ENCODE measurements around the gene MAP7D1.

The MAP7D1 gene

DNA sequence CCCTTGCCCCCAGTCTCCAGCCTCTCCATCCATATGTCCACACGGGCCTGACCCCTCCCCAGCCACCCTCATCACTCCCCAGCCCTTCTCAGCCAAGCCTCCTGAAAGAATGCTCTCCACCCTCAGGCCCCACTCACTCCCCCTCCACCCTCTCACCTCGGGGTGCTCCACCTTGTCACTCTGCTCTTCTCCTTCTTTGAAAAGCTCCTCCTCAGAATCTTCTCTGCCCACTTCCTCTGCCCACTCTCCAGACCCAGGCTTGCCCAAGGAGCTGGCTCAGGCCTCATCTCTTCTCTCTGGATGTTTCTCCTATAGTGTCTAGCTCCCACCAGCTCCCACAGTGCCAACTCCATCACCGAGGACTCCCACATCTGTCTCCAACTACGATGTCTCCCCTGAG, 44.8 kb upstream of the MAP7D1 start:
- Histone ChIP-seq H3K4me3 (ENCODE audit: low read depth in 1 of 2, low read length in 1 of 2) (no peak overlapping the region), H3K4me1 (ENCODE audit: control insufficient read depth in 1 of 2, insufficient read depth in 1 of 2, low read depth in 1 of 2, low read length in 1 of 2) (peaks cover 21 to 23% of the 10 kb centered on the region in 2 experiments), H3K27me3 (no peaks in the 10 kb centered on the region), H3K9me3 (no peaks in the 10 kb centered on the region), H3K36me3 (no peaks in the 10 kb centered on the region), H3K27ac (no peak overlapping the region)
- TF ChIP-seq, protein P1, sequence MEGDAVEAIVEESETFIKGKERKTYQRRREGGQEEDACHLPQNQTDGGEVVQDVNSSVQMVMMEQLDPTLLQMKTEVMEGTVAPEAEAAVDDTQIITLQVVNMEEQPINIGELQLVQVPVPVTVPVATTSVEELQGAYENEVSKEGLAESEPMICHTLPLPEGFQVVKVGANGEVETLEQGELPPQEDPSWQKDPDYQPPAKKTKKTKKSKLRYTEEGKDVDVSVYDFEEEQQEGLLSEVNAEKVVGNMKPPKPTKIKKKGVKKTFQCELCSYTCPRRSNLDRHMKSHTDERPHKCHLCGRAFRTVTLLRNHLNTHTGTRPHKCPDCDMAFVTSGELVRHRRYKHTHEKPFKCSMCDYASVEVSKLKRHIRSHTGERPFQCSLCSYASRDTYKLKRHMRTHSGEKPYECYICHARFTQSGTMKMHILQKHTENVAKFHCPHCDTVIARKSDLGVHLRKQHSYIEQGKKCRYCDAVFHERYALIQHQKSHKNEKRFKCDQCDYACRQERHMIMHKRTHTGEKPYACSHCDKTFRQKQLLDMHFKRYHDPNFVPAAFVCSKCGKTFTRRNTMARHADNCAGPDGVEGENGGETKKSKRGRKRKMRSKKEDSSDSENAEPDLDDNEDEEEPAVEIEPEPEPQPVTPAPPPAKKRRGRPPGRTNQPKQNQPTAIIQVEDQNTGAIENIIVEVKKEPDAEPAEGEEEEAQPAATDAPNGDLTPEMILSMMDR (IDR thresholded peaks at IDR 0.05): no peak

DNA sequence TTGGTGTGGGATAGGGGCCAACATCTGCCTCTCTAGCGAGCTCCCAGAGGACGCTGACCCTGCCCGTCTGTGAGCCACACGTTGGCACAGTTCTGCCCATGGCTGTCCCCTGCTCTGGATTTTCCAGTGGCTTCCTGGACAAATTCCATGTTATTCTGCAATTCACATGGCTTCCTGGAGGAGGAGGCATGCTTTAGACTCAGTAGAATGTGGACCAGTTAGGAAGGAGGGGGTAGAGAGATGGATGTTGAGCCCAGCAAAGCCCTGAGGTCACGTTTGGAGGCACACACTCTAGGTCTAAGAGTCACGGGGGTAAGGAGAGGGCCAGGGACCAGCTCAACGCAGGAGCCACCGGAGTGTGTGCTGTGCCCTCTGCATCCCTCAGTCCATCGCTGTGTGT, 43.1 kb upstream of the MAP7D1 start:
- H3K36me3 ChIP-seq: no peaks in the 10 kb centered on the region
- no peak overlapping the region for H3K27ac ChIP-seq
- peaks cover 23 to 25% of the 10 kb centered on the region in 2 experiments for H3K4me1 ChIP-seq (ENCODE audit: control insufficient read depth in 1 of 2, insufficient read depth in 1 of 2, low read depth in 1 of 2, low read length in 1 of 2)
- H3K4me3 ChIP-seq (ENCODE audit: low read depth in 1 of 2, low read length in 1 of 2): no peak overlapping the region
- TF ChIP-seq, protein P1 (IDR thresholded peaks at IDR 0.05): no peak
- H3K27me3 ChIP-seq: no peaks in the 10 kb centered on the region
- no peaks in the 10 kb centered on the region for H3K9me3 ChIP-seq

DNA sequence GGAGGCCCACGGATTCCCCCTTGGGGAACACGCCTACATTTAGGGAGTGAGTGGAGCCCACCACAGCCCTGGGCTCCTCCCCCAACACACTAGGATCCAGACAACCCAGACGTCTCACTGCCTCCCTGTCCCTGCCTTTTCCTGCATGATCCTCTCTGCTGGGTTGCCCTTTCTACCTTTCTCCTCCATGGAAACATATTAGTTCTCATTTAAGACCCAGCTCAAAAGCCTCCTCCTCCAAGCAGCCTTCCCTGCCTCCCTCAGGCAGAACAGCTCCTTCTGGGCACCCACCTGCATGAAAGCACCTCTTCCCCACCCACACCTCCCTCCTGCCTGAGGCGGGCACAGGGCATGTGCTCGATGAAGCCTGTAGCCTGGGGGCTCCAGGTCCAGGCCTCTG, 41.6 kb upstream of the MAP7D1 start:
- no peaks in the 10 kb centered on the region for H3K27me3 ChIP-seq
- no peak overlapping the region for H3K27ac ChIP-seq
- H3K4me1 ChIP-seq (ENCODE audit: control insufficient read depth in 1 of 2, insufficient read depth in 1 of 2, low read depth in 1 of 2, low read length in 1 of 2): peaks cover 11 to 16% of the 10 kb centered on the region in 2 experiments
- no peaks in the 10 kb centered on the region for H3K36me3 ChIP-seq
- TF ChIP-seq, protein P1 (IDR thresholded peaks at IDR 0.05): no peak
- no peaks in the 10 kb centered on the region for H3K9me3 ChIP-seq
- no peak overlapping the region for H3K4me3 ChIP-seq (ENCODE audit: low read depth in 1 of 2, low read length in 1 of 2)

DNA sequence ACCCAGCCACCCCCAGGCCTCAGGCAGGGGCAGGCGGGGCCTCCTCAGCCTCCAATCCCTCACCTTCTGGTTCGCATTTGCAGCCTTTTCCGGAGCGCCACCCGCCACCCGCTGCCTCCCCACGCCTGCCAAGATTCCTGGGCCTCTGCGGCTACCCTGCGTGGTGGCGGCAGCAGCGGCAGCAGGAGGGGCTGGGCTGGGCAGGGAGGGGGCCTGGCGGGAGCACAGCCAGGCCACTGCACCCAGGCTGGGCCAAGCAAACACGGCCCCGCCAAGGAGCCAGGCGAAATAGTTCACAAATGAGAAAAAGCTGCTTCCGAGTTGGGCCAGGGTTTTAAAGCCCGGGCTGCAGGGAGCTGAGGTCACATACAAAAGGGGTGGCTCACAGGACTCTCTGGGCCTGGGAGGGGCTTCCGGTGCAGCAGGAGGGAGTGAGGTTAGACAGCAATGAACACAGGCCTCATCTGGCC, 40.7 kb upstream of the MAP7D1 start:
- Histone ChIP-seq H3K4me1 (ENCODE audit: control insufficient read depth in 1 of 2, insufficient read depth in 1 of 2, low read depth in 1 of 2, low read length in 1 of 2) (peaks cover 13 to 19% of the 10 kb centered on the region in 2 experiments), H3K27ac (no peak overlapping the region), H3K9me3 (no peaks in the 10 kb centered on the region), H3K4me3 (ENCODE audit: low read depth in 1 of 2, low read length in 1 of 2) (no peak overlapping the region), H3K36me3 (no peaks in the 10 kb centered on the region), H3K27me3 (no peaks in the 10 kb centered on the region)
- TF ChIP-seq, protein P1 (IDR thresholded peaks at IDR 0.05): no peak

DNA sequence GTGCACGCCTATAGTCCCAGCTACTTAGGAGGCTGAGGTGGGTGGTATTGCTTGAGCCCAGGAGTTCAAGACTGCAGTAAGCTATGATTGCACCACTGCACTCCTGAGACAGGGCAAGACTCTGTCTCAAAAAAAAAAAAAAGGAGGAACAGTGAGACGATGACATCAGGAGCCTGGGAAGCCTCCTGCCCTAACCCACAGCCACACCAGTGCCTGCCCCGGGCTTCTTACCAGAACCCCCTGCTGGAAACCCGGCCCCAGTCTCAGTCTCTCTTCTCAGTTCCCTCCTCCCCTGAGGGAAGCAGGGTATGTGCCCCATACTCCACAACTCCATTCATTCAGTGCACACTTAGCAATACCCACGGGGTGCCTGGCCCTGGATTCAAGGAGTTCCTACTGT, 40.0 kb upstream of the MAP7D1 start:
- Histone ChIP-seq H3K4me1 (ENCODE audit: control insufficient read depth in 1 of 2, insufficient read depth in 1 of 2, low read depth in 1 of 2, low read length in 1 of 2) (peaks cover 14 to 19% of the 10 kb centered on the region in 2 experiments), H3K27me3 (no peaks in the 10 kb centered on the region), H3K4me3 (ENCODE audit: low read depth in 1 of 2, low read length in 1 of 2) (no peak overlapping the region), H3K9me3 (no peaks in the 10 kb centered on the region), H3K27ac (no peak overlapping the region), H3K36me3 (no peaks in the 10 kb centered on the region)
- TF ChIP-seq, protein P1 (IDR thresholded peaks at IDR 0.05): no peak

DNA sequence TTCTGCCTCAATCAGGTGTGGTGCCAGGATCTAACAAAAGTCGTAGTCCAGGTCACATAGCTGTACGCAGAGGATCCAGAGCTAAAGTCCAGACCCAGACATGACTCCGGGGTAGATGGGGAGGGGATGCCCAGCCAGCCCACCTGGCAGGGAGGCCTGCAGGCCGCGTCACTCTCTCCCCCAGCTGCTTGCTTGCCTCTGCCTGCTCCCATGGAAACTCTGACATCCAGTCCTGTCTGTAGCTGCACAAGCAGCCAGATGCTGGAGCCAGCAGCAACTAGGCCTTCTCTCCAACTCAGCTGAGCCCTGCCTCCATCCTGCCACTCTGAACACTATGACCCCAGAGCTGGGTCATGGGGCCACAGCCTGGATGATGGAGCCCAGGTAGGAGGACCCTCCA, 39.1 kb upstream of the MAP7D1 start:
- no peak overlapping the region for H3K4me3 ChIP-seq (ENCODE audit: low read depth in 1 of 2, low read length in 1 of 2)
- H3K27ac ChIP-seq: no peak overlapping the region
- peaks cover 14 to 19% of the 10 kb centered on the region in 2 experiments for H3K4me1 ChIP-seq (ENCODE audit: control insufficient read depth in 1 of 2, insufficient read depth in 1 of 2, low read depth in 1 of 2, low read length in 1 of 2)
- TF ChIP-seq, protein P1 (IDR thresholded peaks at IDR 0.05): no peak
- H3K36me3 ChIP-seq: no peaks in the 10 kb centered on the region
- H3K9me3 ChIP-seq: no peaks in the 10 kb centered on the region
- H3K27me3 ChIP-seq: peaks cover 4% of the 10 kb centered on the region

All from neutrophil (primary cell).